ENCODE measurements around the gene CLNK. TPM values are rescaled to one million over a fixed set of nuclear protein-coding genes. Genes with fewer than 3 reads are reported as not detected.

The CLNK gene
- total RNA-seq, 1 experiment from 2014 or later, result not detected

DNA sequence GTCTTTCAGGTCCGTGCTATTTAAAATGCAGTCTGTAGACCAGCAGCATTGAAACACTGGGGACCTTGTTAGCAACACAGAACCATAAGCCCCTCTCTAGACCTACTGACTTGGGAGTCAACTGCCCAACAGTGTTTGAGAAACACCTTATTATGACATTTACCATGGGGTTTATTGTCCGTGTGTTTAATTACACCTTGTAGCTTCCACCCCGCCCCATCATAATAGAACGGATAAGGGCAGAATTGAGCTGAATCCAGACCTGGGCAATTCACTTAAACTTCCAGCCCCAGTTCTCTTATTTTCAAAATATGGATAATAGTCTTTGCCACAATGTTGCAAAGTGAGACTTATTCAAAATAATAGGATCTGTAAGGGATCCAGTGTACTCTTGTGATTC, 30.6 kb upstream of the CLNK start:
- Histone ChIP-seq H3K27ac (no peak overlapping the region), H3K4me1 (no peaks in the 10 kb centered on the region), H3K27me3 (0 out of 2 replicates have a peak, but pooled peaks cover 4% of the 10 kb centered on the region), H3K36me3 (no peaks in the 10 kb centered on the region), H3K9me3 (replicated peaks) (no peaks in the 10 kb centered on the region), H3K4me3 (no peak overlapping the region)
- DNase-seq, result no peak

DNA sequence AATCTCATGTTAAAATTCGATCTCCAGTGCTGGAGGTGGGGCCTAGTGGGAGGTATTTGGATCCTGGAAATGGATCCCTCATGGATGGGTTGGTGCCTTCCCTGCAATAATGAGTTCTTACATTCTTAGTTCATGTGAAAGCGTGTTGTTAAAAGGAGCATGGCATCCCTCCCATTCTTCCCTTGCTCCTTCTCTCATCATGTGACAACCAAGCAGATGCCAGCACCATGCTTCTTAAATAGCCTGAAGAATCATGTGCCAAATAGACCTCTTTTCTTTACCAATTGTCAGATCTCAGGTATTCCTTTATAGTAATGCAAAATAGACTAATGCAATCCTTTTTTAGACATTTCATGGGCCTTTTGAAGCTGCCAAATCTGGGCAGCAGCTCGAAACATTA, 29.0 kb upstream of the CLNK start:
- no peaks in the 10 kb centered on the region for H3K36me3 ChIP-seq
- no peak overlapping the region for H3K4me3 ChIP-seq
- H3K27me3 ChIP-seq, result 0 out of 2 replicates have a peak, but pooled peaks cover 4% of the 10 kb centered on the region
- no peaks in the 10 kb centered on the region for H3K4me1 ChIP-seq
- no peak for DNase-seq
- no peaks in the 10 kb centered on the region for H3K9me3 ChIP-seq (replicated peaks)
- H3K27ac ChIP-seq, result no peak overlapping the region

DNA sequence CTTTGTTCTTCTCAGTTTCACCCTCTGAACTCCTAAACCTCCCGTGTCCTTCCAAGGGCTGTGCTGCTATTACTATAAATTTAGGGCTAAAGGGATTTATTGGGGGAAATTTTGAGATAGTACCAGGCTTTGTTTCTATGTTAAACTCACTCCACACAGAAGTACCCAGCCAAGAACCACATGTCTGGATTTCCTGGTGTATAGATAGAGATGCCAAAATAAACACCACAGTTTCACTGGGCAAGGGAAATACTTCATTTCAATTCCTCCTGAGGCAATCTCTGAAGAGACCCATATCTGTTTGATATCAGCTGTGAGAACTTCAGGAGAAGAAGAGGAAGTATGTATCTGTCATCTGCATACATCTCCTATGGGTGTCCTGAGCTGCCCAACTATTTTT, 21.7 kb upstream of the CLNK start:
- Histone ChIP-seq H3K36me3 (no peaks in the 10 kb centered on the region), H3K27me3 (0 out of 2 replicates have a peak, but pooled peaks cover 4% of the 10 kb centered on the region), H3K4me3 (no peak overlapping the region), H3K27ac (no peak overlapping the region), H3K4me1 (no peaks in the 10 kb centered on the region), H3K9me3 (replicated peaks) (0 out of 2 replicates have a peak, but pooled peaks cover 3% of the 10 kb centered on the region)
- DNase-seq, result no peak

DNA sequence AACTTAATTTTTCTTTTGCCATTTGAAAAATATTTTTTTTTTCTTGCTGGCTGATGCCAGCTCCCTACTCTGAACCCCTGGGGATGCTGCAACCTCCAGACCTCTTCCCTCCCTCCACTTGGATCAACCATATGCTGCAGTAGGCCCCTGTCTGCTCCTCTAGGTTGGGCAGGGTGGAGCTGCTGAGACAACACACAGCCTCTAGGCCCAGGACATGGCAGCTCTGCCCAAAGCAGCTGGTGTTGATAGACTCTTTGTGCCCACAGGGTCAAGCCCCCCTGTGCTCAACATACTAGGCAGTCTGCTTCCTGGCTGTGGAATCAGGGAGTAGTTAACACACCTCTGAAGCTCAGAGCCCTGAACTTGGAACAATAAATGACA, 19.9 kb upstream of the CLNK start:
- no peak for DNase-seq

DNA sequence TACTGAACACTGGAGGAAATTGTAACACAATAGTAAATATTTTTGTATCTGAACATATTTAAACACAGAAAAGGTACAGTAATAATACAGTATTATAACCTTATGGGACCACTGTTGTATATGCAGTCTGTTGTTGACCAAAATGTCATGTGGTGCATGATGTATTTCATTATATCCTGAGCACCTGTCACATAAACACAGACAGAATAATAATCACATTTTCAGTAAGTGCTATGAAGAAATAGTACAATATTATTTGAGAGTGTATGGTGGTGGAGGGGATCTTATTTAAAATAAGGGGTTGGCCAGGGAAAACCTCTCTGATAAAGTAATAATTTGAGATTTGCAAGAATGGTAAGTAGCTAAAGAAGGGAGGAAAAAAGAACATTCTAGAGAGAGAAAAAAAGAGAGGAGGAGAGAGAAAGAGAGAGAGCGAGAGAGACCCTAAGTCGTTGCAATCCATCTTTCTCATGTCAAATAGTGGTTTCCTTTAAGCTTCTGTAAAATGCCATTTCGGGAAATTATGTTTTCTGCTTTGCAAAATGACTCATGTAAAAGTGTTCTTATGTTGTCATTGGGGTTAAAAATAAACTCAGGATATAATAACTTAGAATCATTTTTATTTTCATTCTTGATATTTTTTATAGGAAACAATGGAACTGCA, 19.3 kb upstream of the CLNK start:
- H3K27ac ChIP-seq, result no peak overlapping the region
- H3K9me3 ChIP-seq (replicated peaks), result 0 out of 2 replicates have a peak, but pooled peaks cover 3% of the 10 kb centered on the region
- H3K4me1 ChIP-seq, result no peaks in the 10 kb centered on the region
- H3K27me3 ChIP-seq, result 0 out of 2 replicates have a peak, but pooled peaks cover 3% of the 10 kb centered on the region
- no peak for DNase-seq
- no peaks in the 10 kb centered on the region for H3K36me3 ChIP-seq
- no peak overlapping the region for H3K4me3 ChIP-seq

More for the DNA sequence above, 19.9 kb upstream of the CLNK start:
- Histone ChIP-seq H3K27me3 (0 out of 2 replicates have a peak, but pooled peaks cover 3% of the 10 kb centered on the region), H3K9me3 (replicated peaks) (0 out of 2 replicates have a peak, but pooled peaks cover 3% of the 10 kb centered on the region), H3K27ac (no peak overlapping the region), H3K4me3 (no peak overlapping the region), H3K4me1 (no peaks in the 10 kb centered on the region), H3K36me3 (no peaks in the 10 kb centered on the region)

- 0 out of 2 replicates have a peak, but pooled peaks cover 3% of the 10 kb centered on the region for H3K9me3 ChIP-seq (replicated peaks)
- H3K27ac ChIP-seq, result no peak overlapping the region
- H3K27me3 ChIP-seq, result 0 out of 2 replicates have a peak, but pooled peaks cover 3% of the 10 kb centered on the region
- no peaks in the 10 kb centered on the region for H3K4me1 ChIP-seq
- no peak for DNase-seq
- H3K4me3 ChIP-seq, result no peak overlapping the region
- no peaks in the 10 kb centered on the region for H3K36me3 ChIP-seq
These were observed 18.6 kb upstream of the CLNK start for GRCh38 chr4:10703156-10703555.

DNA sequence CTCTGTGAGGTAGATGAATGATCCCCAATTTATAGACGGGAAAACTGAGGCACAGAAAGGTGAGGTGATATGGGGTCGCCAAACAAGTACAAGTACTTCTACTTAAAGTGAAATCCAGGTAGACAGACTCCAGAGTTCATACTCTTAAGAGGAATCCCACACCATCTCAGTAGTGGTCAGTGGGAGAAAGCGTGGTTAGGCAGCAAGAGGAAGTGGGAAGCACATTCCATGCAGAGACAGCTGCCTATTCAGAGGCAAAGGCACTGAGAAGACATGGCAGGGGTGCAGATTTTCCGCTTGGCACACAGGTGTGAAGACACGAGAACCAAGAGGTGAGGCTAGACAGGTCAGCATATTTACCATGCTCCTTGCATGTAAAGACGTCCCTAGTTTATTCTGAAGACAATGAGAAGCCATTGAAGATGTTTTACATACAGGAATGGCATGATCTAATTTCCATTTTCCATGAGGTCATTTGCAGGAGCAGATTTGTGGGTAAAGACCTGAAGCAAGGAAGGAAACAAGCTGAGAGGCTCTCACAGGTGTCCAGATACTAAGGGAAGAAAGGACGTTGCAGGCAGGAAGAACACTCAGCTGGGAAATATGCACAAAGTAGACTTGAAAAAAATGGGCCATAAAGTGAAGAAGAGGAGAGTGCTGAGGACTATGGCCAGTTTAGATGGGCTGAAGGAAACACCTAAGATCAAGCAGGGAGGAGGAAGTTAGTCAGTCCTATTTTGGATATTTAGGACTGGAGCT, 17.3 kb upstream of the CLNK start:
- Histone ChIP-seq H3K4me1 (no peaks in the 10 kb centered on the region), H3K27me3 (0 out of 2 replicates have a peak, but pooled peaks cover 3% of the 10 kb centered on the region), H3K4me3 (no peak overlapping the region), H3K9me3 (replicated peaks) (0 out of 2 replicates have a peak, but pooled peaks cover 3% of the 10 kb centered on the region), H3K27ac (no peak overlapping the region), H3K36me3 (no peaks in the 10 kb centered on the region)
- DNase-seq, result peak in 1 of 2 experiments; percentile 4

DNA sequence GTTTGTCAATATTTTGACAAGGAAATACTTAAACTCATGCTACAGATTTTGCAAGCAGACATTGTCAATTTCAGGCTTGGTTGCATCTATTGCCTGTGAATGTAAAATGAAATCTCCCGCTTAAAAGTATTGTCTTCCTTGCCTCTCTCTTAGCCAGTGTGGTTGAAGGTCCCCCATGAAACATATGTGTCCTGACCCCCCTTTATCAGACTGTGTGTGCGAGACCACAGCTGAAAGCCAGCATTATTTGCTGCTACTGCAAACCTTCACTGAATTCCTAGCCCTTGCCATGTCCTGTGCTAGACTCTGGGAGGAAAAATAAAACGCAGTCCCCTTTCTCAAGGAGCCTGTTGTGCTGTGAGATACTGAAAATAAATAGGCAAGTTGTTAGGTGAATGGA, 16.6 kb upstream of the CLNK start:
- no peaks in the 10 kb centered on the region for H3K4me1 ChIP-seq
- 0 out of 2 replicates have a peak, but pooled peaks cover 3% of the 10 kb centered on the region for H3K27me3 ChIP-seq
- 0 out of 2 replicates have a peak, but pooled peaks cover 3% of the 10 kb centered on the region for H3K9me3 ChIP-seq (replicated peaks)
- no peak for DNase-seq
- no peak overlapping the region for H3K27ac ChIP-seq
- no peaks in the 10 kb centered on the region for H3K36me3 ChIP-seq
- no peak overlapping the region for H3K4me3 ChIP-seq

- H3K27ac ChIP-seq, result no peak overlapping the region
- no peak for DNase-seq
- H3K36me3 ChIP-seq, result no peaks in the 10 kb centered on the region
- H3K4me1 ChIP-seq, result no peaks in the 10 kb centered on the region
- H3K27me3 ChIP-seq, result 0 out of 2 replicates have a peak, but pooled peaks cover 3% of the 10 kb centered on the region
- H3K4me3 ChIP-seq, result no peak overlapping the region
- H3K9me3 ChIP-seq (replicated peaks), result 0 out of 2 replicates have a peak, but pooled peaks cover under 1% of the 10 kb centered on the region
These were observed 13.6 kb upstream of the CLNK start for GRCh38 chr4:10698172-10698571.

DNA sequence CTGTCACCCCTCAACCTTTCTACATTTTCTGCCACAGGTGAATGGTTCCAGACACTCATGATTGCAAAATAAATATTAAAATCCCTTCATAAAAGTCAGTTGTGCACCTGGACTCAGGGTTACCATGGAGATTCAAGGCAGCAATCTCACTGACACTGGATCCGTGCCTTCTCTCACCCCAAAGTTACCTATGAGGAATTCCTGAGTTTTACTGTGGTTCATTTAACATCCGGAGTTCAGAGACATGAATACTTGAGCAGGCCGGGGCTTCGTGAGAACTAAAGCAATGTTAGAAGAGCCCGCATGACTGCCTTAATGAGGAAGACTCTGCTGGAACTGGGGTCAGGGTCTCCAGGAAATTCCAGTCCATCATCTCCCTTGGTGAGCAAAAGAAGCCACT, 12.5 kb upstream of the CLNK start:
- H3K36me3 ChIP-seq, result no peaks in the 10 kb centered on the region
- no peaks in the 10 kb centered on the region for H3K4me1 ChIP-seq
- no peak for DNase-seq
- H3K27ac ChIP-seq, result no peak overlapping the region
- H3K4me3 ChIP-seq, result no peak overlapping the region
- no peaks in the 10 kb centered on the region for H3K9me3 ChIP-seq (replicated peaks)
- 0 out of 2 replicates have a peak, but pooled peaks cover 3% of the 10 kb centered on the region for H3K27me3 ChIP-seq

DNA sequence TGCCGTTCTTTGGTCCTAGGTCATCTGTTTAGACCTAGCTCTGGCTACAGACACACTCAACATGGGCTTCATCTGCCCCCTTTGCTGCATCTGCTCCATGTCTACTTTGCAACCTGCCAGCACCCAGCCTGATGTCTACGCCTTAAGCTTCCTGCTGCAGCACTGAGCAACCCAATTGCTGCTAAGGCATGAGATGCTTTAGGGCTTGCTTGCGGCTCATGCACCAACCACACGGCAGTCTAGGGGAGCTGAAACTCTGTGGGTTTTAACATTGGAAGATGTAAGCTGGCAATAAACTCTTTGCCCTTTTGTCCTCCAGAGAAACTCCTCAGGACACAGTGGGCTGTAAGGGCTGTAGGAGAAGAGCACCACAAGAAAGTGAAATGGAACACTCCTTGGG, 11.7 kb upstream of the CLNK start:
- Histone ChIP-seq H3K4me1 (no peaks in the 10 kb centered on the region), H3K27me3 (no peaks in the 10 kb centered on the region), H3K4me3 (no peak overlapping the region), H3K36me3 (no peaks in the 10 kb centered on the region), H3K27ac (no peak overlapping the region), H3K9me3 (replicated peaks) (no peaks in the 10 kb centered on the region)
- DNase-seq, result no peak

DNA sequence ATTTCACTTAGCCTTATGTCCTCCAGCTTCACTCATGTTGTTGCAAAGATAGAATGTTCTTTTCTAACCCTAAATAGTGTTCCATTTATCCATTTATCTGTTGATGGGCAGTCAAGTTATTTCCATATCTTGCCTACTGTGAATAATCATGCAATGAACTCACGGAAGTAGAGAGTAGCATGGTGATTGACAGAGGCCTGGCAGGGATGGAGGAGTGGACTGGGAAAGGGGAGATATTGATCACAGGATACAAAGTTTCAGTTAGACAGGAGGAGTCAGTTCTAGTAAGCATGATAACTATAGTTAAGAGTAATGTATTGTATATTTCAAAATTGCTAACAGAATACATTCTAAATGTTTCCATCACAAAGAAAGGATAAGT, 10.3 kb upstream of the CLNK start:
- no peaks in the 10 kb centered on the region for H3K9me3 ChIP-seq (replicated peaks)
- H3K27ac ChIP-seq, result no peak overlapping the region
- H3K4me1 ChIP-seq, result no peaks in the 10 kb centered on the region
- no peak for DNase-seq
- H3K27me3 ChIP-seq, result no peaks in the 10 kb centered on the region
- H3K4me3 ChIP-seq, result no peak overlapping the region
- no peaks in the 10 kb centered on the region for H3K36me3 ChIP-seq

- no peaks in the 10 kb centered on the region for H3K36me3 ChIP-seq
- H3K27me3 ChIP-seq, result no peaks in the 10 kb centered on the region
- H3K4me1 ChIP-seq, result no peaks in the 10 kb centered on the region
- DNase-seq, result no peak
- H3K9me3 ChIP-seq (replicated peaks), result no peaks in the 10 kb centered on the region
- no peak overlapping the region for H3K27ac ChIP-seq
- H3K4me3 ChIP-seq, result no peak overlapping the region
These were observed 9.7 kb upstream of the CLNK start for GRCh38 chr4:10694151-10694827.

- Histone ChIP-seq H3K36me3 (no peaks in the 10 kb centered on the region), H3K4me3 (no peak overlapping the region), H3K9me3 (replicated peaks) (no peaks in the 10 kb centered on the region), H3K27ac (no peak overlapping the region), H3K27me3 (no peaks in the 10 kb centered on the region), H3K4me1 (no peaks in the 10 kb centered on the region)
- DNase-seq, result no peak
These were observed 7.1 kb upstream of the CLNK start for GRCh38 chr4:10691651-10692050.

All from SJCRH30 (cell line).